ENCODE measurements around the gene AP3S1. TPM values are rescaled to one million over a fixed set of nuclear protein-coding genes. Genes with fewer than 3 reads are reported as not detected.
A peak's percentile ranks its signal among the peaks of the same experiment; 100 is the strongest.
"Not testable (repeated sequence)": the region's sequence is repeated elsewhere in the genome, so short reads cannot be mapped to it uniquely, and the experiment has no call there.

Gene AP3S1
- total RNA-seq, 4 donors from 2014 or later, result 31.8 to 87.2 (median 60.8) TPM

DNA sequence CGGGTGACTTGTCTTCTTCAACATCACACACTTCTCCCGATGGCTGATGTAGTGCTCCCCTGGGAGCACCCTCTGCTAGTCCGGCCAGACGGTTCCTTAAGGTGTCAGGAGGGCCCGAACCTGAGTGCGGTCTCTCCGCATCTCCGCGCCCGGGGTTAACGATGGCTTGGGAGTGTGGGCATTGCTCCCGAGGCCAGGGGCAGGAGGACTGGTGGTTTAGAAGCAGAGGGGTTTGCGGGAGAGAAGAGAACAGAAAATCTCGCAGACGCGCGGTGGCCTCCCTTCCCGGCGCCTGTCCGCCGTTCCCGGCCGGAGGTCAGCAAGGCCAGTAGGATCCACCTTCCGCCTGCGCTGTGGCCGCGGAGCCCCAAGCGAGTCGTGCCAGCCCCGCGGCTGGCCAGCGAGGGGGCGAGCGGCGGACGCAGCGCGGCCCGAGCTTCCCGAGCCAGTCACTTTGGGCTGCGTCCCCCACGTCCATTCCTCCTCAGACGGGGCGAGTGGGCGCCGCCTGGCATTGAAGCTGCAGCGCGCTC, 26.0 kb upstream of the AP3S1 start:
- Histone ChIP-seq H3K36me3 (no peaks in the 10 kb centered on the region), H3K9me3 (no peaks in the 10 kb centered on the region), H3K4me3 (peak overlapping the region; percentile 34 to 53), H3K4me1 (no peaks in the 10 kb centered on the region), H3K27me3 (no peaks in the 10 kb centered on the region), H3K27ac (peak overlapping the region in 1 of 2 donors; percentile 67)
- intact Hi-C loops (cut with DNase I; ENCODE audit: low total_unique reads), result no loop called here
- TF ChIP-seq, protein P1, sequence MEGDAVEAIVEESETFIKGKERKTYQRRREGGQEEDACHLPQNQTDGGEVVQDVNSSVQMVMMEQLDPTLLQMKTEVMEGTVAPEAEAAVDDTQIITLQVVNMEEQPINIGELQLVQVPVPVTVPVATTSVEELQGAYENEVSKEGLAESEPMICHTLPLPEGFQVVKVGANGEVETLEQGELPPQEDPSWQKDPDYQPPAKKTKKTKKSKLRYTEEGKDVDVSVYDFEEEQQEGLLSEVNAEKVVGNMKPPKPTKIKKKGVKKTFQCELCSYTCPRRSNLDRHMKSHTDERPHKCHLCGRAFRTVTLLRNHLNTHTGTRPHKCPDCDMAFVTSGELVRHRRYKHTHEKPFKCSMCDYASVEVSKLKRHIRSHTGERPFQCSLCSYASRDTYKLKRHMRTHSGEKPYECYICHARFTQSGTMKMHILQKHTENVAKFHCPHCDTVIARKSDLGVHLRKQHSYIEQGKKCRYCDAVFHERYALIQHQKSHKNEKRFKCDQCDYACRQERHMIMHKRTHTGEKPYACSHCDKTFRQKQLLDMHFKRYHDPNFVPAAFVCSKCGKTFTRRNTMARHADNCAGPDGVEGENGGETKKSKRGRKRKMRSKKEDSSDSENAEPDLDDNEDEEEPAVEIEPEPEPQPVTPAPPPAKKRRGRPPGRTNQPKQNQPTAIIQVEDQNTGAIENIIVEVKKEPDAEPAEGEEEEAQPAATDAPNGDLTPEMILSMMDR (IDR thresholded peaks at IDR 0.05), result no peak
- TF ChIP-seq POLR2A (IDR thresholded peaks at IDR 0.05), result no peak
- DNase-seq, result no peak

DNA sequence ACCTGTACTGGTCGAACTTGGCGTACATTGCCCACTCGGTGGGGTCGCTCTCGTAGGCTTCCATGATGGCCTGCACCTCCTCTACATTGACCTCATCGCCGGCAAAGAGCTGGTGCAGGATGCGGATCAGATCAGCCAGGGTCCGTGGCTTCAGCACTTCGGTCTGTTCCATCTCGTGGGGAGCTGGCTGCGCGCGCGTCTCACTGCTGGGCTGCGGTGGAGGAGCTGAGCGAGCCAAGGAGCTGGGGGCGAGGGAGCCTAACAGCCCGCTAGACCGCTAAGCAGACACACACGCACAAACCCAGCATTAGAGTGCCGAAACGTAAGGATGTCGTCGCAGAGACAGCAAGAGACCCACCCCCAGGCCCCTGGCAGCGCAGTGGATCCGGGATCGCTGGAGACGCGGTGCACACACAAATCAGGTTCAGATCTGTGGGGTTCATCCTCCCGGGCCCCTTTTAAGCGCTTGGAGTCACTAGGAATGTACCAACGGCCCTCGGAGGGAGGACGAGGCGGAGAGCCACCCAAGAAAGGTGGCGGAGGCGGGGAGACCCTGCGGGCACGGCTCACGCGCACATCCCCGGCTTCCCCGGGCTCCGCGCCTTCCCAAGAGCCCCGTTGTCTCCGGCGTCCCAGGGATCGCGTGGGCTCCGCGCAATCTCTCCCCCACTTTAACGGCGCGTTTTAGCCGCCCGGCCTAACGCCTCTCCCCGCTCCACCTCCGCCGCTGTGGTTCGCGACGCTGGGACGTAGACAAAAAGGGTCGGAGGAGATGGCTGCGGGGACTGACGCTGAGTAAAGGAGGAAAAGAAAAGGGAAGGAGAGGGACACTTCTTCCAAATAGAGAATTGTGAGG, 25.3 kb upstream of the AP3S1 start, which contains the start of gene CDO1:
Gene CDO1 (minus strand): TSS at position 434 of the 856 bp plus-strand sequence. CDS start 262 bp downstream, at position 172.
- intact Hi-C loops (cut with DNase I; ENCODE audit: low total_unique reads), result no loop called here
- H3K27ac ChIP-seq, result peak within 1 kb of the TSS; percentile 67 to 72
- peak; percentile 37 to 46 for DNase-seq

DNA sequence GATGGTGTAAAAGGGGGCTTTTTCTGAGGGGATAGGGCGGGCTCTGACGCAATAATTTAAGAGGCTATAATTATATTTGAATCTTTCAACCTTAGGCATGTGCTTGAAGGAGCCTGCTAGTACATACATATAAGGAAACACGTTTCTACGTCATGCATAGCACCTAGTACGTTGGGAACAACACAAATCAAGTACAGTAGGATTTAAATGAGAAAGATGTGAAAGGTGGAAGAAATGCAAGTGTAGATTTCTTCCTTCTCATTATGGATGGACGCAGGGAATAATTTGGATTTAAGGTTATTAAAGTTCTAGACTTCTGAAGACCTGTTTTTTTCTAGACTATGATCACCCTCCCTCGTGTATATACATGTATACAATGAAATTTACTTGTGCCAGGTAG, 24.3 kb upstream of the AP3S1 start:
- H3K4me1 ChIP-seq, result no peaks in the 10 kb centered on the region
- H3K27me3 ChIP-seq, result no peaks in the 10 kb centered on the region
- TF ChIP-seq, protein P1 (IDR thresholded peaks at IDR 0.05), result no peak
- no peak for TF ChIP-seq POLR2A (IDR thresholded peaks at IDR 0.05)
- H3K36me3 ChIP-seq, result no peaks in the 10 kb centered on the region
- no peak overlapping the region for H3K4me3 ChIP-seq
- intact Hi-C loops (cut with DNase I; ENCODE audit: low total_unique reads), result no loop called here
- H3K9me3 ChIP-seq, result no peaks in the 10 kb centered on the region
- H3K27ac ChIP-seq, result no peak overlapping the region
- no peak for DNase-seq

More for the DNA sequence above, 25.3 kb upstream of the AP3S1 start, which contains the start of gene CDO1:
- Histone ChIP-seq H3K36me3 (no peaks in the 10 kb centered on the region), H3K9me3 (no peaks in the 10 kb centered on the region), H3K4me1 (no peaks in the 10 kb centered on the region), H3K27me3 (no peaks in the 10 kb centered on the region), H3K4me3 (peak within 1 kb of the TSS; percentile 34 to 53)
- TF ChIP-seq POLR2A (IDR thresholded peaks at IDR 0.05), result peak in 1 of 2 donors; percentile 44
- TF ChIP-seq, protein P1 (IDR thresholded peaks at IDR 0.05), result no peak

DNA sequence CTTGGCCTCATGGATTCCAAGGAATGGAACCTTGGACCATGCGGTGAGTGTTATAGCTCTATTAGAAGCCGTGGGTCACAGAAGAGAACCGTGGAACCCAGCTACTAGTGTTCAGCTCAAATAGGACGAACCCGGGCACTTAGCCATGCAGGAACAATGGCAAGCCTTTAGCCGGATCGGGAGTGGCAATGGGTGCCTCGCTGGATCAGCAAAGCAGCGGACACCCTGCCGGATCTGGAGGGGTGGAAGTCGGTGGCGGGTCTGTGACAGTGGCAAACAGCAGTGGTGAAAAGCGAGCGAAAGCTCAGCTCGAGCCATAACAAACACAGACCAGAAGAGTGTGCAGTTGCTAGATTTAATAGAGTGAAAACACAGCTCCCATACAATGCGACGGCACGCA, 22.9 kb upstream of the AP3S1 start:
- intact Hi-C loops (cut with DNase I; ENCODE audit: low total_unique reads), result no loop called here
- H3K27ac ChIP-seq, result no peak overlapping the region
- DNase-seq, result no peak
- no peak for TF ChIP-seq POLR2A (IDR thresholded peaks at IDR 0.05)
- TF ChIP-seq, protein P1 (IDR thresholded peaks at IDR 0.05), result no peak
- H3K4me3 ChIP-seq, result no peak overlapping the region
- H3K36me3 ChIP-seq, result no peaks in the 10 kb centered on the region
- H3K9me3 ChIP-seq, result no peaks in the 10 kb centered on the region
- no peaks in the 10 kb centered on the region for H3K4me1 ChIP-seq
- no peaks in the 10 kb centered on the region for H3K27me3 ChIP-seq

DNA sequence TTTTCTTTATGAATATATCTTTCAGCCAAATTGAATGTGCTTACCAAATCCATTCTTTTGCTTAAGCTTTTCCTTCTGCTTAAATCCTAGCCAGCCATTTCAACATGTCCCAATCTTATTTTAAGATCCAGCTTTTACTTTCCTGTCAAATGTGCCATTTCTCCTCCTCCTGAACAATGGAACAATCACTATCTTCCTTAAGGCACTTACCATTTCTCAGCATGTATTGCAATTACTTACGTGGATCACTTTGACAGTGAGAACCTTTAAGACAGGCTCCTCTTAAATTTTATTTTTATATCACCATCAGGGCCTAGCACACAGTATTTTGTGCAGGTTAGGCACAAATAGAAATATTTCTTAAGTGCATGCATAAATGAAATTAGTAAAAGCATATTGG, 20.9 kb upstream of the AP3S1 start:
- no peak for DNase-seq
- intact Hi-C loops (cut with DNase I; ENCODE audit: low total_unique reads), result no loop called here
- no peak overlapping the region for H3K27ac ChIP-seq
- no peaks in the 10 kb centered on the region for H3K9me3 ChIP-seq
- H3K27me3 ChIP-seq, result no peaks in the 10 kb centered on the region
- TF ChIP-seq, protein P1 (IDR thresholded peaks at IDR 0.05), result no peak
- TF ChIP-seq POLR2A (IDR thresholded peaks at IDR 0.05), result no peak
- H3K4me3 ChIP-seq, result no peak overlapping the region
- no peaks in the 10 kb centered on the region for H3K36me3 ChIP-seq
- H3K4me1 ChIP-seq, result no peaks in the 10 kb centered on the region

DNA sequence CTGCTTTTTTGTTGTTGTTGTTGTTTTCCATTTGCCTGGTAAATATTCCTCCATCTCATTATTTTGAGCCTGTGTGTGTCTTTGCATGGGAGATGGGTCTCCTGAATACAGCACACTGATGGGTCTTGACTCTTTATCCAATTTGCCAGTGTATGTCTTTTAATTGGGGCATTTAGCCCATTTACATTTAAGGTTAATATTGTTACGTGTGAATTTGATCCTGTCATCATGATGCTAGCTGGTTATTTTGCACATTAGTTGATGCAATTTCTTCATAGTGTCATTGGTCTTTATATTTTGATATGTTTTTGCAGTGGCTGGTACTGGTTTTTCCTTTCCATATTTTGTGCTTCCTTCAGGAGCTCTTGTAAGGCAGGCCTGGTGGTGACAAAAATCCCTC, 16.8 kb upstream of the AP3S1 start:
- H3K27me3 ChIP-seq; H3K27ac ChIP-seq; DNase-seq; H3K9me3 ChIP-seq; H3K4me1 ChIP-seq; H3K4me3 ChIP-seq; intact Hi-C loops (cut with DNase I; ENCODE audit: low total_unique reads); H3K36me3 ChIP-seq: not testable (repeated sequence)

Measured in uterus (tissue), 4 donors.